SK-N-SH (cell line): ENCODE measurements around the gene MAP2. TPM values are rescaled to one million over a fixed set of nuclear protein-coding genes. Genes with fewer than 3 reads are reported as not detected.

ENCODE experiments used
- CTCF ChIA-PET: fragments of 300-600, 350-600 bp; formaldehyde crosslinking; extraction: SDS; loops from one replicate; lab custom pipeline; 2021; lab: Yijun Ruan, JAX
- POLR2A ChIA-PET: fragments of 350-600 bp; sonication (Branson Sonifier 250); formaldehyde crosslinking; extraction: SDS; loops from one replicate; lab custom pipeline; 2020; ENCODE audit warnings: antibody characterized with exemption, inconsistent platforms; lab: Yijun Ruan, JAX
- DNase-seq: peaks from one replicate; pipeline ENCODE4 v3.0.0; 2012
- H2AFZ ChIP-seq: fragments of 200-600 bp; sonication (generic); 2 replicates; pipeline ENCODE4 v1.8.1; 2016; ENCODE audit warnings: antibody characterized with exemption, mild to moderate bottlenecking, low read depth
- H3F3A ChIP-seq: fragments of 200-600 bp; sonication (generic); replicated peaks from 2 replicates; pipeline ENCODE3; 2016; ENCODE audit warnings: antibody characterized with exemption, mild to moderate bottlenecking; ENCODE audit not compliant: insufficient read depth
- H3K27ac ChIP-seq, 2 experiments: fragments of 200-500 bp in 1 of 2; fragments of 200-600 bp in 1 of 2; sonication (Bioruptor generic) in 1 of 2; sonication (generic), shearing (Covaris generic) in 1 of 2; 2 replicates each; pipeline versions ENCODE4 v1.5.1 to v1.6.1; 2014 to 2016; ENCODE audit warnings: low read depth in 2 of 2, inconsistent platforms in 1 of 2, low read length in 1 of 2, mild to moderate bottlenecking in 1 of 2, mixed read lengths in 1 of 2
- H3K27me3 ChIP-seq: fragments of 200-600 bp; sonication (generic), shearing (Covaris generic); 2 replicates; pipeline ENCODE4 v1.6.1; 2016; ENCODE audit warnings: mixed run types; ENCODE audit not compliant: insufficient read depth
- H3K36me3 ChIP-seq, 2 experiments: fragments of 200-500 bp in 1 of 2; fragments of 200-600 bp in 1 of 2; sonication (Bioruptor generic) in 1 of 2; sonication (generic) in 1 of 2; replicated peaks in 1 of 2; 2 replicates each; pipeline versions ENCODE3 to v1.5.1; 2014 to 2016; ENCODE audit warnings: low read length in 1 of 2, mild to moderate bottlenecking in 1 of 2; ENCODE audit not compliant: insufficient read depth in 2 of 2, control insufficient read depth in 1 of 2
- H3K4me1 ChIP-seq, 2 experiments: fragments of 200-500 bp in 1 of 2; fragments of 200-600 bp in 1 of 2; sonication (Bioruptor generic) in 1 of 2; sonication (generic), shearing (Covaris generic) in 1 of 2; 2 replicates each; pipeline versions ENCODE4 v1.5.1 to v1.6.1; 2014 to 2016; ENCODE audit warnings: low read depth in 1 of 2, low read length in 1 of 2, mixed run types in 1 of 2; ENCODE audit not compliant: insufficient read depth in 2 of 2, control insufficient read depth in 1 of 2
- H3K4me2 ChIP-seq: fragments of 200-600 bp; sonication (generic), shearing (Covaris generic); 2 replicates; pipeline ENCODE4 v1.6.1; 2017; ENCODE audit warnings: mixed run types
- H3K4me3 ChIP-seq, 2 experiments: fragments of 200-500 bp in 1 of 2; fragments of 200-600 bp in 1 of 2; sonication (Bioruptor generic) in 1 of 2; sonication (generic), shearing (Covaris generic) in 1 of 2; 2 replicates each; pipeline versions ENCODE4 v1.5.1 to v1.8.1; 2014 to 2016; ENCODE audit warnings: low read depth in 2 of 2, inconsistent platforms in 1 of 2, low read length in 1 of 2, mild to moderate bottlenecking in 1 of 2, mixed read lengths in 1 of 2, moderate library complexity in 1 of 2
- H3K79me2 ChIP-seq: fragments of 200-600 bp; sonication (generic); 2 replicates; pipeline ENCODE4 v1.8.1; 2017; ENCODE audit warnings: mild to moderate bottlenecking; ENCODE audit not compliant: insufficient read depth
- H3K9ac ChIP-seq: fragments of 200-600 bp; sonication (generic); 2 replicates; pipeline ENCODE4 v1.6.1; 2017; ENCODE audit warnings: mixed run types
- H3K9me2 ChIP-seq: fragments of 200-600 bp; sonication (generic); 2 replicates; pipeline ENCODE4 v1.6.1; 2017; ENCODE audit warnings: mixed run types
- H3K9me3 ChIP-seq: fragments of 200-600 bp; sonication (generic); 2 replicates; pipeline ENCODE4 v1.6.1; 2017; ENCODE audit warnings: mixed run types, mild to moderate bottlenecking, moderate library complexity
- H4K20me1 ChIP-seq: fragments of 200-600 bp; sonication (generic); 2 replicates; pipeline ENCODE4 v1.6.1; 2017; ENCODE audit warnings: mild to moderate bottlenecking, mixed run types; ENCODE audit not compliant: insufficient read depth
- ELF1 ChIP-seq: IDR thresholded peaks from 2 replicates; pipeline ENCODE4 v1.4.0; 2012
- EP300 ChIP-seq, 2 experiments: IDR thresholded peaks; 2 replicates each; pipeline versions ENCODE4 v1.4.0 to v1.6.1; 2012; ENCODE audit warnings: borderline replicate concordance in 1 of 2, low read depth in 1 of 2, low read length in 1 of 2
- FOXJ3 ChIP-seq: sonication (generic); formaldehyde crosslinking; IDR thresholded peaks from 2 replicates; pipeline ENCODE4 v1.5.1; 2020; ENCODE audit warnings: mild to moderate bottlenecking, missing genetic modification reagents
- GATA2 ChIP-seq: sonication (generic); formaldehyde crosslinking; IDR thresholded peaks from 2 replicates; pipeline ENCODE4 v1.5.0; 2020; ENCODE audit warnings: mild to moderate bottlenecking, missing genetic modification reagents
- JUND ChIP-seq: IDR thresholded peaks from 2 replicates; pipeline ENCODE4 v1.4.0; 2012
- MAX ChIP-seq: IDR thresholded peaks from 2 replicates; pipeline ENCODE4 v1.4.0; 2012; ENCODE audit warnings: low read depth
- MEF2A ChIP-seq: IDR thresholded peaks from 2 replicates; pipeline ENCODE4 v1.4.0; 2012; ENCODE audit warnings: low read depth, borderline replicate concordance
- NFIC ChIP-seq: IDR thresholded peaks from 2 replicates; pipeline ENCODE4 v1.4.0; 2012; ENCODE audit warnings: borderline replicate concordance
- NRF1 ChIP-seq: IDR thresholded peaks from 2 replicates; pipeline ENCODE4 v1.6.1; 2012; ENCODE audit warnings: low read depth, mild to moderate bottlenecking, low read length
- POLR2AphosphoS5 ChIP-seq: IDR thresholded peaks from 2 replicates; pipeline ENCODE4 v1.6.1; 2012; ENCODE audit warnings: low read depth, low read length
- RAD21 ChIP-seq: IDR thresholded peaks from 2 replicates; pipeline ENCODE4 v1.6.1; 2012; ENCODE audit warnings: mild to moderate bottlenecking, low read length
- REST ChIP-seq: IDR thresholded peaks from 2 replicates; pipeline ENCODE4 v1.6.1; 2012; ENCODE audit warnings: mild to moderate bottlenecking, low read depth, low read length, moderate library complexity
- RXRA ChIP-seq: IDR thresholded peaks from 2 replicates; pipeline ENCODE4 v1.4.0; 2012; ENCODE audit warnings: low read depth, mild to moderate bottlenecking, borderline replicate concordance
- SIN3A ChIP-seq: IDR thresholded peaks from 2 replicates; pipeline ENCODE4 v1.6.1; 2012; ENCODE audit warnings: low read depth, mild to moderate bottlenecking, low read length, moderate library complexity, borderline replicate concordance
- SMC3 ChIP-seq: IDR thresholded peaks from 2 replicates; pipeline ENCODE4 v1.6.1; 2012; ENCODE audit warnings: low read depth, low read length, improper control_type of control experiment
- TCF12 ChIP-seq: IDR thresholded peaks from 2 replicates; pipeline ENCODE4 v1.4.0; 2012
- TEAD4 ChIP-seq: IDR thresholded peaks from 2 replicates; pipeline ENCODE4 v1.4.0; 2012; ENCODE audit warnings: mild to moderate bottlenecking, borderline replicate concordance; ENCODE audit not compliant: insufficient read depth
- WGBS: methylation state at CpG from one replicate; pipeline ENCODE4 v1.1.6; 2017; ENCODE audit warnings: low lambda C conversion rate; 5-methylcytosine and 5-hydroxymethylcytosine counted together
- polyA plus RNA-seq, 3 experiments: library from polyadenylated mRNA; depleted of rRNA; stranded (reverse); fragments of >200 nt; gene quantifications; 2 replicates each; pipeline ENCODE4 v1.2.3, GENCODE V29; 2012
- TF ChIP-seq, protein P1 (sequence below): fragments of 200-600 bp; sonication (generic); IDR thresholded peaks from 2 replicates; pipeline ENCODE4 v1.6.1; 2017; ENCODE audit warnings: antibody characterized with exemption, mild to moderate bottlenecking, moderate library complexity
- TF ChIP-seq, protein P2 (sequence below): IDR thresholded peaks from 2 replicates; pipeline ENCODE4; 2012
- TF ChIP-seq, protein P3 (sequence below): IDR thresholded peaks from 2 replicates; pipeline ENCODE4 v1.4.0; 2012; ENCODE audit warnings: low read depth, borderline replicate concordance

The MAP2 gene
- polyA plus RNA-seq, 1 of the 3 experiments (the other 2 are of a cell fraction) = 7.8 TPM

GRCh38 chr2:209702775-209703174 lies 278.9 kb downstream of the MAP2 start:
- no peak for TF ChIP-seq JUND
- no peak for TF ChIP-seq SIN3A
- no peak for TF ChIP-seq MEF2A
- peak in 1 of 2 experiments; percentile 53; a peak in 1 of 4 replicates for TF ChIP-seq EP300 (IDR thresholded peaks at IDR 0.05; ENCODE audit: borderline replicate concordance in 1 of 2, low read depth in 1 of 2, low read length in 1 of 2)
- no peak for TF ChIP-seq ELF1
- H3K27me3 ChIP-seq = no peaks in the 10 kb centered on the region
- ChIA-PET CTCF (interaction anchor here (1.0 kb wide), 1 partner anchor 10 kb away, joined by 5 read pairs; no protein-coding TSS in a partner anchor), POLR2A (no interaction called here)
- H3K9me3 ChIP-seq = no peaks in the 10 kb centered on the region
- DNase-seq = no peak
- H3K4me1 ChIP-seq = peaks cover 0 to 5% of the 10 kb centered on the region in 2 experiments; a peak in 1 of 4 replicates
- H3F3A ChIP-seq = no peaks in the 10 kb centered on the region
- H3K27ac ChIP-seq = no peak overlapping the region
- WGBS = 32% methylated on average over 2 of the region's 2 CpGs
- H3K4me3 ChIP-seq = no peak overlapping the region
- 0 out of 2 replicates have a peak overlapping the region, but pooled peaks have one; percentile 11 for H2AFZ ChIP-seq
- H4K20me1 ChIP-seq = no peaks in the 10 kb centered on the region
- H3K9me2 ChIP-seq = no peaks in the 10 kb centered on the region
- H3K79me2 ChIP-seq = no peaks in the 10 kb centered on the region
- no peak overlapping the region for H3K9ac ChIP-seq
- no peak overlapping the region for H3K4me2 ChIP-seq
- peaks cover 8 to 35% of the 10 kb centered on the region in 2 experiments for H3K36me3 ChIP-seq

DNA sequence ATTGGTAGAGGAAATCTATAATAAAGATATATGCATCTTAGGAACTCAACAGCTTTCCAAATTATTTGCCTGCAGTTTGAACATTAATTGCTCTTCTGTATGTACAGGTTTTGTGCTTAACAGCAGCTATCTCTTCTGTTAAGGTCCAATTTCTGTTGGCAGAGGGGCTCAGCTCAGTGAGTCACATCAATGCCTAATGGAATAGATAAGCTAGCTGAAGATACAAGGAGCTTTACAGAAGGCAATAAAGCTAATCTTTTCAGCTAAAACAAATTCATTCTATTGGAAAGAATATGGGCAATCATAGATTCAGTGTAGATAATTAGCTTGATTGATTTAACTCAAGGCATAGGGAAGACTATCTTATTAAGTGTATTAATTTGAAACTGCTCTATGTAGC lies 289.4 kb downstream of the MAP2 start:
- Histone ChIP-seq H3K79me2 (no peaks in the 10 kb centered on the region), H3K4me1 (no peaks in the 10 kb centered on the region), H2AFZ (no peak overlapping the region), H3K27ac (peak overlapping the region in 1 of 2 experiments; percentile 25; a peak in 2 of 4 replicates), H3F3A (no peaks in the 10 kb centered on the region), H3K36me3 (peaks cover 0 to 33% of the 10 kb centered on the region in 2 experiments), H3K9ac (no peak overlapping the region)
- POLR2A ChIA-PET = no interaction called here
- no peak for DNase-seq
- TF ChIP-seq RAD21 (no peak), GATA2 (CRISPR knock-in tag) (no peak), NRF1 (no peak), NFIC (no peak), SMC3 (no peak), FOXJ3 (CRISPR knock-in tag) (no peak), REST (no peak), TEAD4 (no peak), SIN3A (no peak), TCF12 (no peak), POLR2AphosphoS5 (no peak), MAX (no peak), RXRA (no peak)
- TF ChIP-seq, protein P1, sequence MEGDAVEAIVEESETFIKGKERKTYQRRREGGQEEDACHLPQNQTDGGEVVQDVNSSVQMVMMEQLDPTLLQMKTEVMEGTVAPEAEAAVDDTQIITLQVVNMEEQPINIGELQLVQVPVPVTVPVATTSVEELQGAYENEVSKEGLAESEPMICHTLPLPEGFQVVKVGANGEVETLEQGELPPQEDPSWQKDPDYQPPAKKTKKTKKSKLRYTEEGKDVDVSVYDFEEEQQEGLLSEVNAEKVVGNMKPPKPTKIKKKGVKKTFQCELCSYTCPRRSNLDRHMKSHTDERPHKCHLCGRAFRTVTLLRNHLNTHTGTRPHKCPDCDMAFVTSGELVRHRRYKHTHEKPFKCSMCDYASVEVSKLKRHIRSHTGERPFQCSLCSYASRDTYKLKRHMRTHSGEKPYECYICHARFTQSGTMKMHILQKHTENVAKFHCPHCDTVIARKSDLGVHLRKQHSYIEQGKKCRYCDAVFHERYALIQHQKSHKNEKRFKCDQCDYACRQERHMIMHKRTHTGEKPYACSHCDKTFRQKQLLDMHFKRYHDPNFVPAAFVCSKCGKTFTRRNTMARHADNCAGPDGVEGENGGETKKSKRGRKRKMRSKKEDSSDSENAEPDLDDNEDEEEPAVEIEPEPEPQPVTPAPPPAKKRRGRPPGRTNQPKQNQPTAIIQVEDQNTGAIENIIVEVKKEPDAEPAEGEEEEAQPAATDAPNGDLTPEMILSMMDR = no peak
- TF ChIP-seq, protein P2, sequence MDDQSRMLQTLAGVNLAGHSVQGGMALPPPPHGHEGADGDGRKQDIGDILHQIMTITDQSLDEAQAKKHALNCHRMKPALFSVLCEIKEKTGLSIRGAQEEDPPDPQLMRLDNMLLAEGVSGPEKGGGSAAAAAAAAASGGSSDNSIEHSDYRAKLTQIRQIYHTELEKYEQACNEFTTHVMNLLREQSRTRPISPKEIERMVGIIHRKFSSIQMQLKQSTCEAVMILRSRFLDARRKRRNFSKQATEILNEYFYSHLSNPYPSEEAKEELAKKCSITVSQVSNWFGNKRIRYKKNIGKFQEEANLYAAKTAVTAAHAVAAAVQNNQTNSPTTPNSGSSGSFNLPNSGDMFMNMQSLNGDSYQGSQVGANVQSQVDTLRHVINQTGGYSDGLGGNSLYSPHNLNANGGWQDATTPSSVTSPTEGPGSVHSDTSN = no peak
- TF ChIP-seq, protein P3, sequence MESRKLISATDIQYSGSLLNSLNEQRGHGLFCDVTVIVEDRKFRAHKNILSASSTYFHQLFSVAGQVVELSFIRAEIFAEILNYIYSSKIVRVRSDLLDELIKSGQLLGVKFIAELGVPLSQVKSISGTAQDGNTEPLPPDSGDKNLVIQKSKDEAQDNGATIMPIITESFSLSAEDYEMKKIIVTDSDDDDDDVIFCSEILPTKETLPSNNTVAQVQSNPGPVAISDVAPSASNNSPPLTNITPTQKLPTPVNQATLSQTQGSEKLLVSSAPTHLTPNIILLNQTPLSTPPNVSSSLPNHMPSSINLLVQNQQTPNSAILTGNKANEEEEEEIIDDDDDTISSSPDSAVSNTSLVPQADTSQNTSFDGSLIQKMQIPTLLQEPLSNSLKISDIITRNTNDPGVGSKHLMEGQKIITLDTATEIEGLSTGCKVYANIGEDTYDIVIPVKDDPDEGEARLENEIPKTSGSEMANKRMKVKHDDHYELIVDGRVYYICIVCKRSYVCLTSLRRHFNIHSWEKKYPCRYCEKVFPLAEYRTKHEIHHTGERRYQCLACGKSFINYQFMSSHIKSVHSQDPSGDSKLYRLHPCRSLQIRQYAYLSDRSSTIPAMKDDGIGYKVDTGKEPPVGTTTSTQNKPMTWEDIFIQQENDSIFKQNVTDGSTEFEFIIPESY = no peak
- TF ChIP-seq, all 33 proteins: peak for 0
- CTCF ChIA-PET = interaction anchor here (0.6 to 1.1 kb wide), 2 partner anchors 11 to 55 kb away, joined by 3 to 5 read pairs; no protein-coding TSS in a partner anchor
- Histone ChIP-seq H4K20me1 (no peaks in the 10 kb centered on the region), H3K4me2 (no peak overlapping the region), H3K4me3 (no peak overlapping the region), H3K9me3 (no peaks in the 10 kb centered on the region), H3K9me2 (no peaks in the 10 kb centered on the region), H3K27me3 (no peaks in the 10 kb centered on the region)
